IPS-18c (cell line): ENCODE results near the gene GAS2.
A peak's percentile ranks its signal among the peaks of the same experiment; 100 is the strongest.
"Not testable (repeated sequence)": the region's sequence is repeated elsewhere in the genome, so short reads cannot be mapped to it uniquely, and the experiment has no call there.

Source experiments
- H3K4me3 ChIP-seq: 2 replicates; pipeline ENCODE4 v1.7.0; 2013; ENCODE audit warnings: low read depth, mild to moderate bottlenecking, low read length, moderate library complexity; ENCODE audit not compliant: insufficient read depth
- H3K9me3 ChIP-seq: one replicate; pipeline ENCODE4 v1.6.1; 2013; ENCODE audit warnings: mild to moderate bottlenecking, low read length, moderate library complexity; ENCODE audit not compliant: control insufficient read depth, insufficient read depth

The GAS2 gene

DNA sequence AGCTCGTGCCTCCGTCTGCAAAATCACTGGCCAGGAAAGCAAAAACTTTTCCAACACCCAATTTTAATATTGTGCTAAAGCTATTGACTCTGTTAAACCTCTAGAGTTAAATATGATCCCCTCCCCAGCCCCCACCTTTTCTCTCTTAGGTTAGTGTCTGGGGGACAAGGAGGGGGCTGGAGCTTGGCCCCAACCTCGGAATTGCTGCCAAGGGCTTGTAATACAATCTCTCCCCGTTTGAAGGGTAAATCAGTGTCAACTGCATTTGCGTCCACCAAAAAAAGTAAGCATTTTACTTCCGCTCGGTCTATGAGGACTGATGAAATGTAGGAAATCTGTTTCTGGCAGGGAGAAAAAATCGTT lies at the start of gene GAS2:
Gene GAS2 (plus strand): TSS at position 287 of the 363 bp plus-strand sequence. CDS start 8,259 bp downstream, outside the sequence.
- Histone ChIP-seq H3K9me3 (no peaks in the 10 kb centered on the region), H3K4me3 (peak within 1 kb of the TSS; percentile 57)

DNA sequence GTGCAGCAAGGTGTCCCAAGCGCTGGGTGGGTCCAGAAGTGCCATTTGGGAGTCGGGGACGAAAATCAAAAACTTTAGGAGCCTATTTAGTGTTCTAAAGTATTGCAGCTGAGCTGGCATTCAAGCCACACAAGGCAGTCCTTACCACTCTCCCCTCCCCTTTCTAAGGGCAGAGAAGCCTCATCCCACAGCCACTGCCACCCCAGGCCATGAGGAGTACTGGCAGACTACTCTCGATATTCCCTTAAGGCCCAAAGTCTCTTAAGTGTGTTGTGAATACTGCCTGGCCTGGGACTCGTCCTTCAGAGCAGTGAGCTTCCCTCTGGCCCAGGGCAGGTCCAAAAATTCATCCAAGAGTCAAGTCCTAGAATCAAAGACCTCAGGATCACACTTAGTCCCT lies 48.5 kb upstream of the GAS2 start:
- no peak overlapping the region for H3K4me3 ChIP-seq

DNA sequence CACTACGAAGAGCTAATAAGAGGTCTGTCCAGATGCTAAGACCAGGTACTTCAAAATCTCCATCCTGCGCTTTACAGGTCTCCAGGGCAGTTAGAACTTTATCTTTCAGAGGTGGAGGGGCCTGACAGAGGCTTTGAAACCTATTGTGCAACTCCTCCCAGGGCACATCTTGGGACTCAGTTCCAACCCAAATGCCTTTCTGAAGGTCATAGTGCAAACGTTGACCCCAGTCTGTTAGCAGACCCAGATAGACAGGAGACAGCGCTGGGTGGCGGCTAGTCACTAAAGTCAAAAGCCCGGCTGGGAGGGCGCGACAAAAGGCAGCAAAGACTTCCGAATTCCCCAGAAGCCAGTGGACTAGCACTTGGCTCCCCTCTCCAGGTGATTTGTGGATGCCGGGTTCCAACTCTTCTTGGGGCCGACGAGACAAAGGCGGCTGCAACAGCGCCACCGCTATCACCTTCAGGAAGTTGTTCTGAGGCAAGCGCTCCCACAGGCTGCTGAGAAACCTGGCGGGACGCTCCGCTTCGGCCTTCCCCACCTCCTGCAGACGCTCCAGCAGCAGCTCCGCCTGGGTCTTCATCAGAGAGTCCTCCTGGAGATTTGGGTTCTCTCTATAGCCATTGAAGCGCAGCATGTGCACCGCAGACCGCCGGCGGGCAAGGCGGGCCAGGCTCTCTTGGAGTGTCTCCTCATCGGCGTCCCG lies 41.5 kb upstream of the GAS2 start:
- Histone ChIP-seq H3K9me3 (no peaks in the 10 kb centered on the region), H3K4me3 (peak overlapping the region; percentile 93)

More for the DNA sequence above, 48.5 kb upstream of the GAS2 start:
- no peaks in the 10 kb centered on the region for H3K9me3 ChIP-seq

DNA sequence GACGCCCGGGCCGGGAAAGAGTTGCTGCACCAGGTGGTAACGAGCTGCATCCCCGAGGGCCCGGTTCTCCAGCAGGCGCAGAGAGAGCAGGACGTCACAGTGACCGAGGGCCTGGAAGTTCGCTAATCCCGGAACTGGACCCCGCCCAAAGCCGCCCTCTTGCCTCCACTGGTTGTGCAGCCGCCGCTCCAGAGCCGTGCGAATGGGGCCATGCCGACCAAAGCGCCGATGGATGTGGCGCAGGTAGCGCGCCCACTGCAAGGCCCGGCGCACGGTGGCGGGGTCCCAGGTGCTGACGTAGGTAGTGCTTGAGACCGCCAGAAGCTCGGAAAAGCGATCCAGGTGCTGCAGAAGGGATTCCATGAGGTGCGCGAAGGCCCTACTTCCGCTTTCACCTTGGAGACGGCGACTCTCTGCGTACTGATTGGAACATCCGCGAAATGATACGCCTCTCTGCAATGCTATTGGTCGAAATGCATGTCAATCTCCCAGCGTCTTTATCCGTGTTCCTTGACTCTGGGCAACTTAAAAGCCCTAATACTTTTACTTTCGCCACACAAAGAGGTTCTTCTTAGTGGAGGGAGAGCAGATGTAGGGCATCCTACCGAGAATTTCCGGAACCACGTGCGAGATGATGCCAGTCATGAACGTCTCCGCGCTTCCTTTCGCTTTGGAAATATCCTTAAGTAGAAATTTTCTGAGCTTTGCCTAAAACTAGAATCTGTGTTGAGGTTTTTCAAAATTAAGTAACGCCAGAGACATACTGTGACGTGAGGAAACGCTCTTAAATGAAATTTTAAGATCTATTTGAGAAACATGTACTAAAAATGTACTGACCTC lies 40.7 kb upstream of the GAS2 start, which contains the start of gene FANCF:
Gene FANCF (minus strand): TSS at position 376 of the 840 bp plus-strand sequence. CDS start 13 bp downstream, at position 363.
- no peaks in the 10 kb centered on the region for H3K9me3 ChIP-seq
- H3K4me3 ChIP-seq = peak within 1 kb of the TSS; percentile 93

DNA sequence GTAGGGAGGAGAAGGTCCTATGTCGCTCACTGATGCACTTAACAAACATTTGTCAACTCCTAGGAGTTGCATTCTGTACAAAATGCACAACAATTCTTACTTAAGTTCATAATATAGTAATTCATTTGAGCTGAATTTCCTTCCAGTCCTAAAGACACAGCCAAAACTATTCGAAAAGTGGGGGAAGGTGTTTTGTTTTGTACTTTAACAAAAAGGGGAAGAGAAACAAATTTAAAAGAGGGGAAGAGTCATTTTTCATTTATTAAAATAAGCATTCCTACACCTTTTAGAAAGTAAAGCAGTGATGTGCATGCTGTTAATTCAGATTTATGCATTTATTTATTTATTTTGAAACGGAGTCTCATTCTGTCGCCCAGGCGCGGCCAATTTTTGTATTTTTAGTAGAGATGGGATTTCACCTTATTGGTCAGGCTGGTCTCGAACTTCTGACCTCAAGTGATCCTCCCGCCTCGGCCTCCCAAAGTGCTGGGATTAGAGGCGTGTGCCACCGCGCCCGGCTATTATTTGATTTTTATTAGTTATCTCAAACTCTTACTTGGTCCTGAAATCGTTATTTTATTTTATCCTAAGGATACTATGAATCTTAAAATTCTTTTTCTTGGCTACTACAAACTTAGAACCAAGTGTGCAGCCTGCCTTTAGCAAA lies 39.7 kb upstream of the GAS2 start:
- H3K4me3 ChIP-seq = no peak overlapping the region
- H3K9me3 ChIP-seq = no peaks in the 10 kb centered on the region

DNA sequence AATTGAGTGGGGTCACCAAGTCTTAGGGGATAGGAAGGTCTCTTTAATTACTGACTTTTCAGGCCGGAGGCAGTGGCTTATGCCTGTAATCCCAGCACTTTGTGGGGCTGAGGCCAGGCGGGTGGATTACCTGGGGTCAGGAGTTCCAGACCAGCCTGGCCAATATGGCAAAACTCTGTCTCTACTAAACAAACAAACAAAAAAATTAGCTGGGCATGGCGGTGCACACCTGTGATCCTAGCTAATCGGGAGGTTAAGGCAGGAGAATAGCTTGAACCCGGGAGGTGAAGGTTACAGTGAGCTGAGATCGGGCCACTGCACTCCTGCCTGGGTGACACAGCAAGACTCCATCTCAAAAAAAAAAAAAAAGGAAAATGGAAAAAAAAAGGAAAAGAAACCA lies 39.0 kb upstream of the GAS2 start:
- no peaks in the 10 kb centered on the region for H3K9me3 ChIP-seq
- no peak overlapping the region for H3K4me3 ChIP-seq

DNA sequence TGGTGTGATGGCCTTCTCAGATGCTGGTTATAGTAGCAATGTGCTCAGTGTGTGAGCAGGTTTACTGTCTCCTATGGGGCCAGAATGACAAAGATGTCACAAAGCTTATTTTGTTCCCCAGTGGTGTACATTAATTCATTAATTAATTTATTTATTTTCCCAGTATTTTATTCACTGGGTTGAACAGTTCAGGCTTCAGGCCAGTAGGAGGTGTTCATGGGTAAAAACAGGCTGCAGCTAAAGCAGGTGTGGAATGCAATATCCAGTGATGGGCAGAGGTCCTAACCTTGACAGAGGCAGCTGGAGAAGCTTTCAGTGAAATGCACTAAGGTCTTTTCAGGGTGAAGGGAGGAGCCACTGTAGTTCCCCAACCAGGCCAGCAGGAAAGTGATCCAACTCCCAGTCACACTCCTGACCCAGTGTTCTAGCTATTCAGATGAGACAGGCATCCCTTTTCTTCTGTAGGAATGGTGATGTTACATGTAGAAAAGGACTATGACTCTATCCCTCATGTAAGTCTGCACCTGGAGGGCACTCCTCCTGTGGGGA lies 33.0 kb upstream of the GAS2 start:
- Histone ChIP-seq H3K9me3 (no peaks in the 10 kb centered on the region), H3K4me3 (no peak overlapping the region)

DNA sequence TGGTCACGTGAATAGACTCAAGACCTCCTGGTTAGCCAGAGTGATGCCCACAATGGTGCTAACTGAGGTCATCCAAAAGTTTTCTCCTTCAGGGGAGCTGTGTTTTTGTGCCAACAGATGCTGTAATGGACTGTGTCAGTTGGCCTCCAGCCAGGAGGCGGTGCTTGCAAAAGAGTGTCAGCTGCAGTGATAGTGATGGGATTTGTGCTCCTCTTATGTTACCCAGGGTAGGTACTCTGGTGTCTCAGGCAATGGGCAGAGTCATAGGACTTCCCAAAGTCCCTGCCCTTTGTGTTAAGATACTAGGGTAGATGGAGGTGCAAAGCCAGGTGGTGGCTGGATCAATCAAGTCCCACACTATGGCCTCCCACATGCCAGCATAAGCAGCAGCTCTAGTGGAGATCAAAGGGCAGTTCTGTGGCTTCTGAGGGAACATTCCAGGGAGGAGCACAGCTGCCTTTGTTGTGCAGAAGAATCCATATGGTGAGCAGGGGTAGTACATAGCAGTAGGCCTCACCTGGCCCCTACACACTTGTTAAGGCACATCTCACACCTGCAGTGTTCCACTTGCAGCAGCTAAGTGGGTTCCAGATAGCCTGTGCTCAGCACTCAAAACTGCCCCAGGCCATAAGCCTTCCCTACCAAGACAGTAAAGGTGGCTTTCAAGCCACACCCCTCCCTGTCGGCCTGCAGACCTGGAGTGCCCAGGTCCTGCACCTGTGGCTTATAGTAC lies 31.3 kb upstream of the GAS2 start:
- Histone ChIP-seq H3K9me3 (no peaks in the 10 kb centered on the region), H3K4me3 (no peak overlapping the region; the same call in 1 of the 2 replicates)

DNA sequence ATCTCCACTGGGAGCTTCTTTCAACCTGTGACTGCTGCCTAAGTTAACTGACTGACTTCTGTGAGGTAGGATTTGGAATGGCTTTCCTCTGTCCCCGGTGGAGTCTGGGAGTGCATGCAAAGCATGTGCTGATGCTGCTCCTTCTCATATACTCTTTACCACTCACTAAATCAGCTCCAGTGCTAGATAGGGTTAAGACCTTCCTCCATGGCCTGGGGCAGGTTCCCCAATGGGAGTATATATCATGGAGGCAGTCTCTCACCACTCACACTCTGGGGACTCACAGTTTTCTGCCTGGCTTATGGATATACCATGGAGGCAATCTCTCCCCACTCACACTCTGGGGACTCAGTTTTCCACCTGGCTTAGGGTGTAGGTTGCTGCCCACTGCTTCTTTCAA lies 30.7 kb upstream of the GAS2 start:
- H3K4me3 ChIP-seq = no peak overlapping the region
- no peaks in the 10 kb centered on the region for H3K9me3 ChIP-seq

DNA sequence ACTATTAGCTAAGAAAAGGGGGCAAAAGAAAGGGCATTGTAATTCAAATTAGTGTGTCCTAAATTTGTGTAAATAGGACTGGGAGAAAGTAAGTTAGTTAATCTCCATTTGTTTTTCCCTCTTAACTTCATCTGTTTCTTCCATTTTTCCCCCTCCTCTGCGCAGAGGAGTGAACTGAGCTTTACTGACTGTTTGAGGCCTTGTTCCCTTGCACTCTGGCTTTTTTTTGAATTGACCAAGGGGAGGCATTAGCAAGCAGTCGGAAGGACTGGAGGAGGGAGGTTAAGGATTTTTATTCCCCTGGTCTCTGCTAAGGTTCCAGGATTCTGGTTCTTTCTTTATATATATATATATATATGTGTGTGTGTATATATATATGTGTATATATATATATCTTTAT lies 25.5 kb upstream of the GAS2 start:
- H3K4me3 ChIP-seq = no peak overlapping the region
- H3K9me3 ChIP-seq = no peaks in the 10 kb centered on the region

DNA sequence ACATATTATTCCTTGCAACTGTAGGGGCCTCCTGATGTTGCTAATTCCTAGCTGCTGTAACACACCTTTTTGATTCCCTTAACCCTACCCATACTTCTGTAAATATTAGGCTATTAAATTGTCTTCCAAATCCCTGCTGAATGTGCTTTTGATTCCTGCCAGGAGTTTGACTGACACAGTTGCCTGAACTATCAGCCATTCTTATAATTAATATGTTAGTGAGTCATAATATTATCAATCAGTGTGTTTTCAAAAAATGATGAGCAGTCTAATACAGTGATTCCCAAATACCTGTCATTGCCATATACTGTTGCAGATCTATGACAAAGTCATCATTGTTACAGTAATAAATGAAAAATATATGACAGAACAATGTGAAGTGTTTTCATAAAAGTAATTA lies 24.9 kb upstream of the GAS2 start:
- Histone ChIP-seq H3K9me3 (no peaks in the 10 kb centered on the region), H3K4me3 (no peak overlapping the region)

DNA sequence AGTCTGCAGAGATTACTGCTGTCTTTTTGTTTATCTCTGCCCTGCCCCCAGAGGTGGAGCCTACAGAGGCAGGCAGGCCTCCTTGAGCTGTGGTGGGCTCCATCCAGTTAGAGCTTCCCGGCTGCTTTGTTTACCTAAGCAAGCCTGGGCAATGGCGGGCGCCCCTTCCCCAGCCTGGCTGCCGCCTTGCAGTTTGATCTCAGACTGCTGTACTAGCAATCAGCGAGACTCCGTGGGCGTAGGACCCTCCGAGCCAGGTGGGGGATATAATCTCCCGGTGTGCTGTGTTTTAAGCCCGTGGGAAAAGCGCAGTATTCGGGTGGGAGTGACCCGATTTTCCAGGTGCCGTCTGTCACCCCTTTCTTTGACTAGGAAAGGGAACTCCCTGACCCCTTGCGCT lies 14.1 kb upstream of the GAS2 start:
- H3K9me3 ChIP-seq, H3K4me3 ChIP-seq: not testable (repeated sequence)

DNA sequence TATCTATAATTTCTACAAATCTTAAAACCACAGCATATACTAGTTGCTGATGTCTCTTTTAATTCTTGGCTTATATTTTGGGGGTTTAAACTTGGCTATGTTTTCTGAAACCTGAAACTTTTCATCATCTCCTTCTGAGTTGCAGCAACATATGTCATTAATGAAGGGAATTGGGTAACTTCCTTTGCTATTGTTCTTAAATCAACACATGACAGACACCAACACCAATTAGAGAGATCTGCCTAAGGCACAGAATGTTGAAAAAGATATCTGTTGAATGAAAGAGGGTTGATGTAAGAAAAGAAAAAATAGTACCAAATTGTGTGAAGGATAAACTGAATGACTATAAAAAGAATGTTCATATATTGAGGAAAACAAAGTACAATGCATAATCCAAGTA lies 10.3 kb upstream of the GAS2 start:
- H3K9me3 ChIP-seq = no peaks in the 10 kb centered on the region
- H3K4me3 ChIP-seq = no peak overlapping the region

DNA sequence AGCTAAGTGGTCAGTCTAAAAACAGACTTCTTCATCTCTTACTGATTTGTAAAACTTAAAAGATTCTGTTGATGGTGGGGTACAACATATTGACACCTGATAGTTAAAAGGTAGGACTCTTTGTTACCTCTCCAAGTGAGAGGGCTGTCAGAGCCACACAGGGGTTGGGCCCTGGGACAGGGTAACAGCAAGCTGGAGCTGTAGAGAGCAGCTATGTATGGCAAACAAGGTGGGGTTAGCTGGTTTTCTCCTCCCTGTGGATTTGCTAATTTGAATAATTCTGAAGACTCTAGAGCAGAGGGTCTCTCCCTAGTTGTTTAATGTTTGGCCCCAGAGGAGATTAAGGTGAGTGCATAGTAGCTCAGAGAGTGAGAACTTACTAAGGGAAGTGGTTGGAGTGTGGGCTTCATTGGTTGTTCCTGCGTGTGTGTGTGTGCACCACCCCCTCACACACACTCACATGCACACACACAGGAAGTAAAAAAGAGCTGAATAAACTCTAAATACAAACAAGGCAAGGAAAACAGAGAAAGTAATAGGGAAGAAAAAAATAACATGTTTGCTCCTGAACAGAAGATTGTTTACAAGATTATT lies 9.2 kb upstream of the GAS2 start:
- no peaks in the 10 kb centered on the region for H3K9me3 ChIP-seq
- no peak overlapping the region for H3K4me3 ChIP-seq

DNA sequence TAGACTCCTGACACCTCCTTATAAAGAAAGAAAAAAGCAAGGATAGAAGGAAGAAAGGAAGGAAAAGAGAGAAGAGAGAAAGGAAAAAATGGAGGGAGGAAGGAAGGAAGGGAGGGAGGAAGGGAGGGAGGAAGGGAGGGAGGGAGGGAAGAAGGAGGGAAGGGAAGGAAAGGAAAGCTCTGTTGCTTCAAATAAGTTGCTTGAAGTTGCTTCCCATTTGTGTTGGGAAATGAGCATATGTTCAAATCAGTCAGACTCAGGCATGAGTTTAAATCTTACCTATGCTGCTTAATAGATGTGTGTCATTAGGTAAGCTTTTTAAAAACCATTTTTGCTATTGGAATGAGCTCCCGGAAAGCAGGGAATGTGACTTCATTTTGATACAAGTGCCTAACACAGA lies 6.6 kb upstream of the GAS2 start:
- H3K4me3 ChIP-seq = no peak overlapping the region
- no peaks in the 10 kb centered on the region for H3K9me3 ChIP-seq

DNA sequence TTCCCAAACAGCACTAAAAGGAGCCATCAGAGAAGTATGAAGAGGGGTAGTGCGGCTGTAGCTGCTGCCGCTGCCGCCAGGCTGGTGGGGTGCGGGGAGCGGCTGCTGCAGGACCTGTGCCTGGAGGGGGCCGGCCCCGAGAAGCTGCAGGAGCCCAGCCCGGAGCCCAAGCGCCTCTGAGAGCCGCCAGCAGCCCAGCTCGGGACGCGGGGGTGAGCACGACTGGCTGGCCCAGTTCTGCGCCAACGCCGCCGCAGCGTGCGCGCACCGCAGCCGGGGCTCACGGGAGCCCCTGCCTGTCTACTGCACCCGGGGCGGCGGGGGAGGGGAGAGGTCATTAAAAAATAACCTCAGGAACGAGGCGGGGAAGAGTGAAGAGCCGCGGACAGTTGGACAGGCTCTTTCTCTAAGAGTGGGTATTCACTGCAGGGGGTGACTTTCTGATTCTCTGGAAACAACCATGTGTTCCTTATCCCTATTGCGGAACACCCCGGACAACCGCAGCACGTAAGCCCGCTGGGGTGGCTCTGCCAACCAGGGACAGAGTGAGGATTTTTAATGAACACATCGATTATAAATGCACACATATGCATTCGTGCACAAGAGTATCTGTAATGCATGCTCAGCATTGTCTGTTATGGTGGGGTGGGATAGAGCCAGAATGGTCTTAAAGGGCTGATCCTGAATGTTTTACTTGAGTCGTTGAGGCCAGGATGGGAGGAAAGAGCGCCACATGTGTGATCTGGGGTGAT lies 453 bp downstream of the GAS2 start:
- Histone ChIP-seq H3K9me3 (no peaks in the 10 kb centered on the region), H3K4me3 (peak overlapping the region; percentile 57)
